SU-DHL-6 (cell line): ENCODE measurements around the gene TEC.

Experiments used
- CTCF ChIP-seq: fragments of 200-600 bp; sonication (generic); IDR thresholded peaks from one replicate; pipeline ENCODE4 v1.5.1; 2017; ENCODE audit warnings: antibody characterized with exemption, mild to moderate bottlenecking, low read length, moderate library complexity; ENCODE audit not compliant: insufficient read depth, poor library complexity, severe bottlenecking
- EZH2phosphoT487 ChIP-seq: fragments of 200-600 bp; sonication (generic), shearing (Covaris generic); conservative IDR thresholded peaks from 2 replicates; pipeline ENCODE4 v1.6.1; 2018; ENCODE audit warnings: mild to moderate bottlenecking, antibody characterized with exemption, low read length, moderate library complexity, mixed read lengths

- TF ChIP-seq CTCF = no peak
- TF ChIP-seq EZH2phosphoT487 = no peak
These were observed 93.8 kb downstream of the TEC start for GRCh38 chr4:48175806-48176205.
